Calu3 (cell line): ENCODE data around the gene PPP6R2. TPM values are rescaled to one million over a fixed set of nuclear protein-coding genes. Genes with fewer than 3 reads are reported as not detected.

Experiments
- BruUV-seq: library from RNA; stranded (reverse); fragments of 400-500 nt; replicated peaks from 2 replicates; lab custom pipeline; 2021; lab: Mats Ljungman, UMichigan
- CTCF ChIA-PET: fragments of 300-600 bp; sonication (Branson Sonifier 250); formaldehyde crosslinking; loops from one replicate; lab custom pipeline; 2022; ENCODE audit warnings: antibody characterized with exemption; lab: Charles Lee
- DNase-seq: peaks from one replicate; pipeline ENCODE4 v3.0.0; 2022
- H3K27ac Mint-ChIP-seq: one replicate; pipeline ENCODE4 v1.8.0; 2022; ENCODE audit warnings: mixed read lengths; ENCODE audit not compliant: unreplicated experiment
- H3K27me3 Mint-ChIP-seq: one replicate; pipeline ENCODE4 v1.8.0; 2022; ENCODE audit warnings: mixed read lengths; ENCODE audit not compliant: unreplicated experiment
- H3K36me3 Mint-ChIP-seq: one replicate; pipeline ENCODE4 v1.8.0; 2022; ENCODE audit warnings: mild to moderate bottlenecking, moderate library complexity, mixed read lengths; ENCODE audit not compliant: insufficient read depth, unreplicated experiment
- H3K4me1 Mint-ChIP-seq: one replicate; pipeline ENCODE4 v1.8.0; 2022; ENCODE audit warnings: mild to moderate bottlenecking, low read depth, mixed read lengths; ENCODE audit not compliant: unreplicated experiment
- H3K4me3 Mint-ChIP-seq: one replicate; pipeline ENCODE4 v1.8.0; 2022; ENCODE audit warnings: mild to moderate bottlenecking, low read depth, moderate library complexity, mixed read lengths; ENCODE audit not compliant: unreplicated experiment
- H3K9me3 Mint-ChIP-seq: one replicate; pipeline ENCODE4 v1.8.0; 2022; ENCODE audit warnings: low read depth, mixed read lengths; ENCODE audit not compliant: unreplicated experiment
- CTCF ChIP-seq: fragments of 200-600 bp; IDR thresholded peaks from one replicate; pipeline ENCODE4 v1.8.0; 2022; ENCODE audit warnings: antibody characterized with exemption; ENCODE audit not compliant: unreplicated experiment
- intact Hi-C: fragments of 100-400 bp; cut with micrococcal nuclease; formaldehyde crosslinking; loops from one replicate; pipeline ENCODE4 v1.10.0; 2022; ENCODE audit not compliant: unreplicated experiment
- total RNA-seq: library from RNA; stranded (reverse); gene quantifications from 2 replicates; pipeline ENCODE4 v1.2.3, GENCODE V29; 2022

Gene PPP6R2
- total RNA-seq, 1 experiment from 2014 or later = 47.1 TPM

DNA sequence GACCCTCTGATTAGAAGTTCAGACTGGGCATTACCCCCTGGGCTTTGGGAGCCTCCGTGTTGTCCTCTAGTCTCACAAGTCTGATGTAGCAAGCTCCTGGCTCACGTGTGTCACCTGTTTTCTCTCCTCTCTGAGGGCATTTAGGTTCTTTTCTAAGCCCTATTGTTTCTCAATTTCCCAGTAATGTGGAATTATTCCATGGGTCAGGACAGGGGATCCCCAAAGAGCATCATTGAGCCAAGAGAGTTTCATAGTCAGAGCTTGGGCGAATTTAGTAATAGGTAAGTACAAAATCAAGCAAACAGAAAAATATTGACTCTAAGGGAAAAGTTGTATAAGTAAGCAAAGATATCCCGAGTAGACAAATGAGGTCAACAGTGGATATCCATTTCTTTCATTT, 57.3 kb downstream of the PPP6R2 start:
- H3K9me3 Mint-ChIP-seq = no peaks in the 10 kb centered on the region
- intact Hi-C loops = no loop called here
- H3K4me1 Mint-ChIP-seq = peaks cover 9% of the 10 kb centered on the region
- no peaks in the 10 kb centered on the region for H3K27me3 Mint-ChIP-seq
- no TSS peak for BruUV-seq
- TF ChIP-seq CTCF = no peak
- DNase-seq = no peak
- H3K4me3 Mint-ChIP-seq = no peak overlapping the region
- H3K27ac Mint-ChIP-seq = no peak overlapping the region
- CTCF ChIA-PET = interaction anchor here (0.5 to 0.6 kb wide), 3 partner anchors 18 to 259 kb away, joined by 3 to 4 read pairs (median 4); no protein-coding TSS in a partner anchor
- peaks cover 36% of the 10 kb centered on the region for H3K36me3 Mint-ChIP-seq

- Mint-ChIP-seq H3K4me1 (peaks cover 9% of the 10 kb centered on the region), H3K27me3 (no peaks in the 10 kb centered on the region), H3K27ac (no peak overlapping the region), H3K4me3 (no peak overlapping the region), H3K36me3 (peaks cover 36% of the 10 kb centered on the region), H3K9me3 (no peaks in the 10 kb centered on the region)
- BruUV-seq = no TSS peak
- CTCF ChIA-PET = no interaction called here
- TF ChIP-seq CTCF = no peak
- DNase-seq = no peak
- intact Hi-C loops = no loop called here
Measured at GRCh38 chr22:50400931-50401330, 57.8 kb downstream of the PPP6R2 start.

GRCh38 chr22:50401907-50402306, 58.8 kb downstream of the PPP6R2 start:
- Mint-ChIP-seq H3K9me3 (no peaks in the 10 kb centered on the region), H3K4me1 (peaks cover 4% of the 10 kb centered on the region), H3K4me3 (no peak overlapping the region), H3K36me3 (peaks cover 29% of the 10 kb centered on the region), H3K27me3 (no peaks in the 10 kb centered on the region), H3K27ac (no peak overlapping the region)
- TF ChIP-seq CTCF = no peak
- CTCF ChIA-PET = interaction anchor here (0.7 kb wide), 1 partner anchor 219 kb away, joined by 3 read pairs; no protein-coding TSS in a partner anchor
- intact Hi-C loops = no loop called here
- DNase-seq = no peak
- BruUV-seq = no TSS peak

GRCh38 chr22:50403701-50404101, 60.6 kb downstream of the PPP6R2 start:
- Mint-ChIP-seq H3K4me3 (no peak overlapping the region), H3K9me3 (no peaks in the 10 kb centered on the region), H3K27ac (no peak overlapping the region), H3K36me3 (peaks cover 26% of the 10 kb centered on the region), H3K27me3 (no peaks in the 10 kb centered on the region), H3K4me1 (no peaks in the 10 kb centered on the region)
- intact Hi-C loops = no loop called here
- TF ChIP-seq CTCF = no peak
- CTCF ChIA-PET = no interaction called here
- DNase-seq = no peak
- BruUV-seq = no TSS peak
